ENCODE results near the gene STX16. TPM values are rescaled to one million over a fixed set of nuclear protein-coding genes. Genes with fewer than 3 reads are reported as not detected.

The STX16 gene, protein sequence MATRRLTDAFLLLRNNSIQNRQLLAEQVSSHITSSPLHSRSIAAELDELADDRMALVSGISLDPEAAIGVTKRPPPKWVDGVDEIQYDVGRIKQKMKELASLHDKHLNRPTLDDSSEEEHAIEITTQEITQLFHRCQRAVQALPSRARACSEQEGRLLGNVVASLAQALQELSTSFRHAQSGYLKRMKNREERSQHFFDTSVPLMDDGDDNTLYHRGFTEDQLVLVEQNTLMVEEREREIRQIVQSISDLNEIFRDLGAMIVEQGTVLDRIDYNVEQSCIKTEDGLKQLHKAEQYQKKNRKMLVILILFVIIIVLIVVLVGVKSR
- total RNA-seq (2021; ENCODE audit: unreplicated experiment) (41.9 TPM), Bru-seq, nascent RNA (percentile 96 among the genes with signal in this experiment), BruChase-seq, experiment 1, labeled RNA remaining after a 2-hour chase (percentile 99 among the genes with signal in this experiment), BruChase-seq, experiment 2, labeled RNA remaining after a 6-hour chase (percentile 99 among the genes with signal in this experiment)
- 48.2 TPM for polyA plus RNA-seq (2012; ENCODE audit: insufficient read length)
- long read RNA-seq, full-length matches to known transcripts, result 6 of 20 reads
- long read RNA-seq, partial matches to known transcripts, result 6 of 20 reads
- long read RNA-seq, other reads (novel, unspliced or antisense), result 8 of 20 reads

DNA sequence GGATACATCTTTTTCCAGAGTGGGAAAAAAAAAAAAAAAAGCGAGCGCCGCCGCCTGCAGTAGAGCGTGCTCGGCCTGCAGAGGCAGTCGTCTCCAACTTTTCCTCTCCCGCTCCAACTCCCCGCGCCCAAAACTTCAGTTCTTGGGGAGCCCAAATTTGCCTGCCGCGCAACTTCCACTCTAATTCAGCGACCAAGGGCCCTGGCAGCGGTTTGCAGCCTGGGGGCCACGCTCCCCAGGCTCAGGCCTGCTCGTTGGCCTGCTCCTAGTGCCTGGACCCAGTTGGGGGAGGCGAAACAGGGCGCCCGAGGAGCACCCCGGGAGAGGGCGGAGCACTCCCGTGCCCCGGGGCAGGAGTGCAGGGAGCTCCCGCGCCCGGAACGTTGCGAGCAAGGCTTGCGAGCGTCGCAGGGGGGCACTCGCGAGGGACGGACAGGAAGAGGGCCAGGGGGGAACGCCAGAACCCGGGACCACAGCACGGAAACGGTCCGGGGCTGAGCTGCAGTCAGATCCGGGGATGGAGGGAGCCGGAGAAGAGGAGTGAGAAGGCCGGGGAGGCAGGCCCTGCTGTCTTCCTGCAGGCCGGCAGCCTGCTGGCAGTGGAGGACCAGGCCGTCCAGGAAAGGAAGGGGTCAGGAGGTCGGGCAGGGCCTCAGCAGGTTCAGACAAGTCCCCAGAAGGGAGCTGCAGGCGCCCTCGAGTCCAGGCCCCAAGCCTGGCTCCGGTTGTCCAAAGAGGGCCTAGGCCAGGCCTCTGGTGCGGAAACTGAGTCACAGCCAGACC is at the start of gene STX16:
Gene STX16, plus strand, starts transcription at position 508 of the 783 bp plus-strand sequence. CDS start 724 bp downstream, outside the sequence.
- TSS peak; percentile 91 for BruUV-seq (replicated peaks)
- Histone ChIP-seq H3K9me3 (ENCODE audit: control insufficient read depth, insufficient read depth, low read depth, low read length) (no peaks in the 10 kb centered on the region), H3K27me3 (ENCODE audit: control insufficient read depth, insufficient read depth, low read length) (no peaks in the 10 kb centered on the region), H3K36me3 (ENCODE audit: control insufficient read depth, insufficient read depth, low read length) (peaks cover 9% of the 10 kb centered on the region), H3K27ac (ENCODE audit: low read length) (peak within 1 kb of the TSS; percentile 97), H3K4me1 (ENCODE audit: control insufficient read depth, insufficient read depth, low read length) (peaks cover 19% of the 10 kb centered on the region; the same call in 1 of the 2 replicates), H3K4me3 (ENCODE audit: low read depth in 2 of 2, low read length in 2 of 2) (peak within 1 kb of the TSS; percentile 85 to 97)
- ATAC-seq (peak; percentile 94), DNase-seq (ENCODE audit: low read depth, low spot score) (peak; percentile 67)
- peak; percentile 86 for TF ChIP-seq POLR2AphosphoS5 (IDR thresholded peaks at IDR 0.05; ENCODE audit: low read depth, low read length)
- peak; percentile 63; the same call in 1 of the 2 replicates for TF ChIP-seq SIN3A (IDR thresholded peaks at IDR 0.05; ENCODE audit: borderline replicate concordance, insufficient read depth, low read depth, low read length)
- TF ChIP-seq, protein P1, sequence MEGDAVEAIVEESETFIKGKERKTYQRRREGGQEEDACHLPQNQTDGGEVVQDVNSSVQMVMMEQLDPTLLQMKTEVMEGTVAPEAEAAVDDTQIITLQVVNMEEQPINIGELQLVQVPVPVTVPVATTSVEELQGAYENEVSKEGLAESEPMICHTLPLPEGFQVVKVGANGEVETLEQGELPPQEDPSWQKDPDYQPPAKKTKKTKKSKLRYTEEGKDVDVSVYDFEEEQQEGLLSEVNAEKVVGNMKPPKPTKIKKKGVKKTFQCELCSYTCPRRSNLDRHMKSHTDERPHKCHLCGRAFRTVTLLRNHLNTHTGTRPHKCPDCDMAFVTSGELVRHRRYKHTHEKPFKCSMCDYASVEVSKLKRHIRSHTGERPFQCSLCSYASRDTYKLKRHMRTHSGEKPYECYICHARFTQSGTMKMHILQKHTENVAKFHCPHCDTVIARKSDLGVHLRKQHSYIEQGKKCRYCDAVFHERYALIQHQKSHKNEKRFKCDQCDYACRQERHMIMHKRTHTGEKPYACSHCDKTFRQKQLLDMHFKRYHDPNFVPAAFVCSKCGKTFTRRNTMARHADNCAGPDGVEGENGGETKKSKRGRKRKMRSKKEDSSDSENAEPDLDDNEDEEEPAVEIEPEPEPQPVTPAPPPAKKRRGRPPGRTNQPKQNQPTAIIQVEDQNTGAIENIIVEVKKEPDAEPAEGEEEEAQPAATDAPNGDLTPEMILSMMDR (IDR thresholded peaks at IDR 0.05), result peak; percentile 78
- peak; percentile 57; the same call in 1 of the 2 replicates for TF ChIP-seq TCF7L2 (IDR thresholded peaks at IDR 0.05; ENCODE audit: low read depth, low read length)
- TF ChIP-seq, protein P2, sequence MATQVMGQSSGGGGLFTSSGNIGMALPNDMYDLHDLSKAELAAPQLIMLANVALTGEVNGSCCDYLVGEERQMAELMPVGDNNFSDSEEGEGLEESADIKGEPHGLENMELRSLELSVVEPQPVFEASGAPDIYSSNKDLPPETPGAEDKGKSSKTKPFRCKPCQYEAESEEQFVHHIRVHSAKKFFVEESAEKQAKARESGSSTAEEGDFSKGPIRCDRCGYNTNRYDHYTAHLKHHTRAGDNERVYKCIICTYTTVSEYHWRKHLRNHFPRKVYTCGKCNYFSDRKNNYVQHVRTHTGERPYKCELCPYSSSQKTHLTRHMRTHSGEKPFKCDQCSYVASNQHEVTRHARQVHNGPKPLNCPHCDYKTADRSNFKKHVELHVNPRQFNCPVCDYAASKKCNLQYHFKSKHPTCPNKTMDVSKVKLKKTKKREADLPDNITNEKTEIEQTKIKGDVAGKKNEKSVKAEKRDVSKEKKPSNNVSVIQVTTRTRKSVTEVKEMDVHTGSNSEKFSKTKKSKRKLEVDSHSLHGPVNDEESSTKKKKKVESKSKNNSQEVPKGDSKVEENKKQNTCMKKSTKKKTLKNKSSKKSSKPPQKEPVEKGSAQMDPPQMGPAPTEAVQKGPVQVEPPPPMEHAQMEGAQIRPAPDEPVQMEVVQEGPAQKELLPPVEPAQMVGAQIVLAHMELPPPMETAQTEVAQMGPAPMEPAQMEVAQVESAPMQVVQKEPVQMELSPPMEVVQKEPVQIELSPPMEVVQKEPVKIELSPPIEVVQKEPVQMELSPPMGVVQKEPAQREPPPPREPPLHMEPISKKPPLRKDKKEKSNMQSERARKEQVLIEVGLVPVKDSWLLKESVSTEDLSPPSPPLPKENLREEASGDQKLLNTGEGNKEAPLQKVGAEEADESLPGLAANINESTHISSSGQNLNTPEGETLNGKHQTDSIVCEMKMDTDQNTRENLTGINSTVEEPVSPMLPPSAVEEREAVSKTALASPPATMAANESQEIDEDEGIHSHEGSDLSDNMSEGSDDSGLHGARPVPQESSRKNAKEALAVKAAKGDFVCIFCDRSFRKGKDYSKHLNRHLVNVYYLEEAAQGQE (IDR thresholded peaks at IDR 0.05; ENCODE audit: insufficient read depth in 1 of 2, low read depth in 2 of 2, low read length in 1 of 2), result peak in 1 of 2 experiments; percentile 77; a peak in 2 of 4 replicates
- POLR2A ChIA-PET, result interaction anchor here (0.6 kb wide), 1 partner anchor 38 kb away, joined by 7 read pairs; no protein-coding TSS in a partner anchor
- intact Hi-C loops (cut with micrococcal nuclease; ENCODE audit: unreplicated experiment), result loop anchor here (2.0 kb wide), 1 partner anchor 188 kb away; no protein-coding TSS in a partner anchor
- CTCF ChIA-PET, result interaction anchor here (0.5 to 0.9 kb wide), 8 partner anchors 20 to 606 kb away, joined by 3 to 14 read pairs (median 5); no protein-coding TSS in a partner anchor
- in situ Hi-C loops (cut with HindIII; ENCODE audit: low pct_unique_long_range_greater_than_20kb, low sequenced_read_pairs), result no loop called here

DNA sequence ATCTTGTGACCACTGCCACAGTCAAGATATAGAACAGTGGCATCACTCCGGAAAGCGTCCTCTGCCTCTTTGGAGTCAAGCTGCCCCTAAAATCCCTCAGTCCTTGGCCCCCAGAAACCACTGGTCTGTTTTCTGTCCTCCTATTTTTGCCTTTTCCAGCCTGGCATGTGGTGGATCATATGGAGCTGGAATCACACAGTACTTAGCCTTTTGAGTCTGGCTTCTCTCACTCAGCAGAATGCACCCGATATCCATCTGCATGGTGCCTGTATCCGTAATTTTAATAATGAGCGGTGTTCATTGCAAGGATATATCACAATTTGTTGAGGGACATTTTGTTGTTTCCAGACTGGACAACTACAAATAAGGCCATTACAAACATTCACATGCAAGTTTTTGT is 49.0 kb upstream of the STX16 start:
- Histone ChIP-seq H3K4me1 (ENCODE audit: control insufficient read depth, insufficient read depth, low read length) (no peaks in the 10 kb centered on the region), H3K36me3 (ENCODE audit: control insufficient read depth, insufficient read depth, low read length) (no peaks in the 10 kb centered on the region), H3K4me3 (ENCODE audit: low read depth in 2 of 2, low read length in 2 of 2) (no peak overlapping the region), H3K9me3 (ENCODE audit: control insufficient read depth, insufficient read depth, low read depth, low read length) (no peaks in the 10 kb centered on the region), H3K27ac (ENCODE audit: low read length) (no peak overlapping the region), H3K27me3 (ENCODE audit: control insufficient read depth, insufficient read depth, low read length) (no peaks in the 10 kb centered on the region)
- in situ Hi-C loops (cut with HindIII; ENCODE audit: low pct_unique_long_range_greater_than_20kb, low sequenced_read_pairs), result no loop called here
- ATAC-seq (no peak), DNase-seq (ENCODE audit: low read depth, low spot score) (no peak)
- ChIA-PET POLR2A (no interaction called here), CTCF (no interaction called here)
- no TSS peak for BruUV-seq (replicated peaks)
- TF ChIP-seq TCF7L2 (IDR thresholded peaks at IDR 0.05; ENCODE audit: low read depth, low read length) (no peak), POLR2AphosphoS5 (IDR thresholded peaks at IDR 0.05; ENCODE audit: low read depth, low read length) (no peak)
- TF ChIP-seq, protein P1 (IDR thresholded peaks at IDR 0.05), result no peak
- TF ChIP-seq, protein P2 (IDR thresholded peaks at IDR 0.05; ENCODE audit: insufficient read depth in 1 of 2, low read depth in 2 of 2, low read length in 1 of 2), result no peak
- intact Hi-C loops (cut with micrococcal nuclease; ENCODE audit: unreplicated experiment), result no loop called here
